Measurements from ENCODE around the gene GTF3C1. TPM values are rescaled to one million over a fixed set of nuclear protein-coding genes. Genes with fewer than 3 reads are reported as not detected.

GTF3C1 gene
- polyA plus RNA-seq, 1 donor from 2014 or later = 54.0 TPM

- no peak overlapping the region for H2AFZ ChIP-seq (ENCODE audit: low read depth, low read length)
- H3K9me3 ChIP-seq (ENCODE audit: low read length) = no peaks in the 10 kb centered on the region
- TF ChIP-seq TAF1 (IDR thresholded peaks at IDR 0.05; ENCODE audit: low read depth) (no peak), EZH2 (IDR thresholded peaks at IDR 0.05; ENCODE audit: borderline replicate concordance, insufficient read depth, low read length, poor library complexity, severe bottlenecking) (no peak), CTCF (IDR thresholded peaks at IDR 0.05; ENCODE audit: poor library complexity, severe bottlenecking) (no peak), EP300 (conservative IDR thresholded peaks at IDR 0.05; ENCODE audit: poor library complexity, severe bottlenecking) (no peak), RAD21 (conservative IDR thresholded peaks at IDR 0.05) (no peak), MXI1 (conservative IDR thresholded peaks at IDR 0.05; ENCODE audit: poor library complexity, severe bottlenecking) (no peak), SMC3 (conservative IDR thresholded peaks at IDR 0.05; ENCODE audit: poor library complexity) (no peak), POLR2AphosphoS5 (IDR thresholded peaks at IDR 0.05) (no peak)
- TF ChIP-seq, protein P1, sequence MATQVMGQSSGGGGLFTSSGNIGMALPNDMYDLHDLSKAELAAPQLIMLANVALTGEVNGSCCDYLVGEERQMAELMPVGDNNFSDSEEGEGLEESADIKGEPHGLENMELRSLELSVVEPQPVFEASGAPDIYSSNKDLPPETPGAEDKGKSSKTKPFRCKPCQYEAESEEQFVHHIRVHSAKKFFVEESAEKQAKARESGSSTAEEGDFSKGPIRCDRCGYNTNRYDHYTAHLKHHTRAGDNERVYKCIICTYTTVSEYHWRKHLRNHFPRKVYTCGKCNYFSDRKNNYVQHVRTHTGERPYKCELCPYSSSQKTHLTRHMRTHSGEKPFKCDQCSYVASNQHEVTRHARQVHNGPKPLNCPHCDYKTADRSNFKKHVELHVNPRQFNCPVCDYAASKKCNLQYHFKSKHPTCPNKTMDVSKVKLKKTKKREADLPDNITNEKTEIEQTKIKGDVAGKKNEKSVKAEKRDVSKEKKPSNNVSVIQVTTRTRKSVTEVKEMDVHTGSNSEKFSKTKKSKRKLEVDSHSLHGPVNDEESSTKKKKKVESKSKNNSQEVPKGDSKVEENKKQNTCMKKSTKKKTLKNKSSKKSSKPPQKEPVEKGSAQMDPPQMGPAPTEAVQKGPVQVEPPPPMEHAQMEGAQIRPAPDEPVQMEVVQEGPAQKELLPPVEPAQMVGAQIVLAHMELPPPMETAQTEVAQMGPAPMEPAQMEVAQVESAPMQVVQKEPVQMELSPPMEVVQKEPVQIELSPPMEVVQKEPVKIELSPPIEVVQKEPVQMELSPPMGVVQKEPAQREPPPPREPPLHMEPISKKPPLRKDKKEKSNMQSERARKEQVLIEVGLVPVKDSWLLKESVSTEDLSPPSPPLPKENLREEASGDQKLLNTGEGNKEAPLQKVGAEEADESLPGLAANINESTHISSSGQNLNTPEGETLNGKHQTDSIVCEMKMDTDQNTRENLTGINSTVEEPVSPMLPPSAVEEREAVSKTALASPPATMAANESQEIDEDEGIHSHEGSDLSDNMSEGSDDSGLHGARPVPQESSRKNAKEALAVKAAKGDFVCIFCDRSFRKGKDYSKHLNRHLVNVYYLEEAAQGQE (IDR thresholded peaks at IDR 0.05; ENCODE audit: borderline replicate concordance) = no peak
- H3K27me3 ChIP-seq (ENCODE audit: insufficient read depth, low read depth, low read length) = no peaks in the 10 kb centered on the region
- no peaks in the 10 kb centered on the region for H3K36me3 ChIP-seq (ENCODE audit: insufficient read depth, low read length)
- H3K27ac ChIP-seq (ENCODE audit: low read length) = no peak overlapping the region
- H3K9me2 ChIP-seq (ENCODE audit: insufficient read depth, low read length) = no peaks in the 10 kb centered on the region
- H3K9ac ChIP-seq (ENCODE audit: low read length) = no peak overlapping the region
- no peaks in the 10 kb centered on the region for H3F3A ChIP-seq (ENCODE audit: insufficient read depth, low read length, poor library complexity, severe bottlenecking)
- H4K20me1 ChIP-seq (ENCODE audit: insufficient read depth) = no peaks in the 10 kb centered on the region
- H3K79me2 ChIP-seq (replicated peaks; ENCODE audit: insufficient read depth, low read length) = no peaks in the 10 kb centered on the region
- no peak overlapping the region for H3K4me2 ChIP-seq (ENCODE audit: low read length)
- no peak overlapping the region for H3K4me3 ChIP-seq (ENCODE audit: low read length)
Observed at GRCh38 chr16:27483088-27483437, 66.7 kb downstream of the GTF3C1 start.

DNA sequence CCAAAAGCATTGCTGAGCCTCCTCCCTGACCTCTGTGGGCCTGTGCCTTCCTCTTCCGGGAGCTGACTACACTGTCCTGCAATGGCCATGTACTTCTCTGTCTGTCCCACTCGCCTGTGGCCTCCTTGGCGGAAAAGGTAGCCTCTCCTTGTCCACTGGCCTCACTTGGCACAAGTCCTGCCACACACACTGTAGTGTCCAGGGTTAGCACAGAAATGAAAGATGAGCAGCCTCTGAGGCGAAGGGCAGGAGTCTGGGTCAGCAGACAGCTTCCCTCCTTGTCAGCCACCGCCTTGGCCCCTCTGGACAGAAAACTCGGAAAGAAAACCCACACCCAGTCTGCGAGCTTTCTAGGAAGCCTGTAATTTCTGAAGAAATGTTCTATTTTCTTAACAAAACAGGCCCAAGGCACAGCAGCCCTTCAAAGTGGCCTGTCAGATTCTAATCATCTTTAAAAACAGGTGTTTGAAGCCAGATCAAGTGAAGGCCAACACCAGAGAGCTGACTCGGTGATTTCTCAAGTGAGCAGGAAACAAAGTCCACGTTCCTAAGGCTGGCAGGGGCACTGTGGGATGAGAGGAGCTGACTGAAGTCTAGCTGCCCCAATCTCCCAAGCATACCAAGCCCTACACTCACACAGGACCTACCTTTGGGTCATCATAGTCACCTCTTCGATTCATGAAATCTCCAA is 67.2 kb downstream of the GTF3C1 start:
- H3K4me3 ChIP-seq (ENCODE audit: low read length) = no peak overlapping the region
- H3K4me2 ChIP-seq (ENCODE audit: low read length) = no peak overlapping the region
- no peak overlapping the region for H2AFZ ChIP-seq (ENCODE audit: low read depth, low read length)
- no peaks in the 10 kb centered on the region for H3K79me2 ChIP-seq (replicated peaks; ENCODE audit: insufficient read depth, low read length)
- H3K36me3 ChIP-seq (ENCODE audit: insufficient read depth, low read length) = no peaks in the 10 kb centered on the region
- TF ChIP-seq POLR2AphosphoS5 (IDR thresholded peaks at IDR 0.05) = no peak
- TF ChIP-seq TAF1 (IDR thresholded peaks at IDR 0.05; ENCODE audit: low read depth) = no peak
- TF ChIP-seq EP300 (conservative IDR thresholded peaks at IDR 0.05; ENCODE audit: poor library complexity, severe bottlenecking) = no peak
- TF ChIP-seq, protein P1 (IDR thresholded peaks at IDR 0.05; ENCODE audit: borderline replicate concordance) = no peak
- no peak for TF ChIP-seq SMC3 (conservative IDR thresholded peaks at IDR 0.05; ENCODE audit: poor library complexity)
- no peak for TF ChIP-seq MXI1 (conservative IDR thresholded peaks at IDR 0.05; ENCODE audit: poor library complexity, severe bottlenecking)
- no peaks in the 10 kb centered on the region for H3F3A ChIP-seq (ENCODE audit: insufficient read depth, low read length, poor library complexity, severe bottlenecking)
- H3K27me3 ChIP-seq (ENCODE audit: insufficient read depth, low read depth, low read length) = no peaks in the 10 kb centered on the region
- no peak overlapping the region for H3K9ac ChIP-seq (ENCODE audit: low read length)
- no peaks in the 10 kb centered on the region for H4K20me1 ChIP-seq (ENCODE audit: insufficient read depth)
- H3K9me2 ChIP-seq (ENCODE audit: insufficient read depth, low read length) = no peaks in the 10 kb centered on the region
- no peaks in the 10 kb centered on the region for H3K9me3 ChIP-seq (ENCODE audit: low read length)
- no peak overlapping the region for H3K27ac ChIP-seq (ENCODE audit: low read length)
